ENCODE measurements around the gene MEOX1. TPM values are rescaled to one million over a fixed set of nuclear protein-coding genes. Genes with fewer than 3 reads are reported as not detected.

MEOX1 gene
- total and polyA plus RNA-seq, 9 donors: 0.22 to 7.7 (median 1.2) TPM; not detected in 1

GRCh38 chr17:43613917-43614316, 47.8 kb downstream of the MEOX1 start:
- WGBS, 3 donors: 11 to 17% (median 16%) methylated on average over 6 of the region's 6 CpGs
- Histone ChIP-seq H3K27ac (no peak overlapping the region), H3K9me3 (no peaks in the 10 kb centered on the region), H3K4me3 (no peak overlapping the region), H3K4me1 (ENCODE audit: insufficient read depth) (no peaks in the 10 kb centered on the region), H3K27me3 (no peaks in the 10 kb centered on the region), H3K36me3 (no peaks in the 10 kb centered on the region)
- intact Hi-C loops (cut with DNase I): no loop called here
- DNase-seq: no peak
- no peak for TF ChIP-seq EP300 (IDR thresholded peaks at IDR 0.05)
- no peak for TF ChIP-seq POLR2A (IDR thresholded peaks at IDR 0.05)
- TF ChIP-seq CTCF (IDR thresholded peaks at IDR 0.05): no peak

GRCh38 chr17:43612515-43612914, 49.2 kb downstream of the MEOX1 start:
- Histone ChIP-seq H3K27me3 (no peaks in the 10 kb centered on the region), H3K4me3 (no peak overlapping the region), H3K27ac (no peak overlapping the region), H3K36me3 (no peaks in the 10 kb centered on the region), H3K4me1 (ENCODE audit: insufficient read depth) (no peaks in the 10 kb centered on the region), H3K9me3 (no peaks in the 10 kb centered on the region)
- DNase-seq: no peak
- intact Hi-C loops (cut with DNase I): no loop called here
- WGBS, 3 donors: 90 to 97% (median 92%) methylated on average over 3 of the region's 3 CpGs
- TF ChIP-seq EP300 (IDR thresholded peaks at IDR 0.05) (no peak), POLR2A (IDR thresholded peaks at IDR 0.05) (no peak)

- no peak for DNase-seq
- H3K36me3 ChIP-seq: no peaks in the 10 kb centered on the region
- WGBS, 3 donors: 85 to 94% (median 89%) methylated on average over 2 of the region's 2 CpGs
- no peak overlapping the region for H3K4me3 ChIP-seq
- H3K4me1 ChIP-seq (ENCODE audit: insufficient read depth): no peaks in the 10 kb centered on the region
- intact Hi-C loops (cut with DNase I): no loop called here
- no peaks in the 10 kb centered on the region for H3K27me3 ChIP-seq
- H3K9me3 ChIP-seq: no peaks in the 10 kb centered on the region
- H3K27ac ChIP-seq: no peak overlapping the region
- no peak for TF ChIP-seq EP300 (IDR thresholded peaks at IDR 0.05)
- no peak for TF ChIP-seq CTCF (IDR thresholded peaks at IDR 0.05)
These were observed 50.3 kb downstream of the MEOX1 start for GRCh38 chr17:43611230-43611969.

- intact Hi-C loops (cut with DNase I): no loop called here
- Histone ChIP-seq H3K9me3 (no peaks in the 10 kb centered on the region), H3K4me3 (no peak overlapping the region), H3K4me1 (ENCODE audit: insufficient read depth) (no peaks in the 10 kb centered on the region), H3K36me3 (no peaks in the 10 kb centered on the region), H3K27me3 (no peaks in the 10 kb centered on the region), H3K27ac (no peak overlapping the region)
- TF ChIP-seq POLR2A (IDR thresholded peaks at IDR 0.05) (no peak), EP300 (IDR thresholded peaks at IDR 0.05) (no peak), CTCF (IDR thresholded peaks at IDR 0.05) (no peak)
- WGBS, 3 donors: 69 to 75% (median 72%) methylated on average over 6 of the region's 6 CpGs
- DNase-seq: no peak
These were observed 51.9 kb downstream of the MEOX1 start for GRCh38 chr17:43609613-43610385.

GRCh38 chr17:43608313-43608712, 53.4 kb downstream of the MEOX1 start:
- WGBS, 3 donors: 86 to 100% (median 96%) methylated on average over 1 of the region's 1 CpG
- Histone ChIP-seq H3K4me3 (no peak overlapping the region), H3K4me1 (ENCODE audit: insufficient read depth) (no peaks in the 10 kb centered on the region), H3K36me3 (no peaks in the 10 kb centered on the region), H3K9me3 (no peaks in the 10 kb centered on the region), H3K27ac (no peak overlapping the region), H3K27me3 (no peaks in the 10 kb centered on the region)
- intact Hi-C loops (cut with DNase I): no loop called here
- DNase-seq: no peak
- TF ChIP-seq CTCF (IDR thresholded peaks at IDR 0.05) (no peak), POLR2A (IDR thresholded peaks at IDR 0.05) (no peak), EP300 (IDR thresholded peaks at IDR 0.05) (no peak)
